Epithelial cell of esophagus (primary cell): Measurements from ENCODE around the gene CCL21.
A peak's percentile ranks its signal among the peaks of the same experiment; 100 is the strongest.

Source experiments
- DNase-seq: peaks from one replicate; pipeline ENCODE4 v3.0.0; 2010; ENCODE audit warnings: low read depth
- H3K4me3 ChIP-seq: 2 replicates; pipeline ENCODE4 v1.5.1; 2011; ENCODE audit warnings: mild to moderate bottlenecking, low read length, control low read depth
- CTCF ChIP-seq: IDR thresholded peaks from 2 replicates; pipeline ENCODE4 v1.5.1; 2011; ENCODE audit warnings: low read depth, mild to moderate bottlenecking, low read length, control low read depth, inconsistent platforms; ENCODE audit not compliant: insufficient read depth; ENCODE audit errors: missing control alignments

Gene CCL21

GRCh38 chr9:34686231-34686630, 23.7 kb downstream of the CCL21 start:
- TF ChIP-seq CTCF, result no peak
- H3K4me3 ChIP-seq, result no peak overlapping the region
- DNase-seq, result no peak

DNA sequence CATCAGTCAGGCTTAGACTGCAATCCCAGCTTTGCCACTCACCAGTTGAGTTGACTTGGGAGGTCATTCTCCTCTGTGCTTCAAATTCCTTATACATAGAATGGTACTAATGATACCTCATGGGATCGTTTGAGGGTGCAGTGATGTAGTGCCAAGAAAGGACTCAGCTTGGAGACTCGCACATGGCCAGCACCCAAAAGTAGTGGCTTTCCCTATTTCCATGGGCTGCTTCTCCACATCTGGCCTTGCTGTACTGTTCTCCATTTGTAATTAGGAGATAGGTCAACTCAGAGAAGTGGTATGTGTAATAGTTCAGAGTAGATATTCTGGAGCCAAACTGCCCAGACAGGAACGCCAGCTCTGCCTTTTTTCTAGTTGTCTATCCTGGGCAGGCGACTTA, 24.3 kb downstream of the CCL21 start:
- TF ChIP-seq CTCF, result no peak
- no peak for DNase-seq
- no peak overlapping the region for H3K4me3 ChIP-seq

- no peak for DNase-seq
- H3K4me3 ChIP-seq, result no peak overlapping the region
- TF ChIP-seq CTCF, result no peak
Measured at GRCh38 chr9:34684816-34685215, 25.1 kb downstream of the CCL21 start.

DNA sequence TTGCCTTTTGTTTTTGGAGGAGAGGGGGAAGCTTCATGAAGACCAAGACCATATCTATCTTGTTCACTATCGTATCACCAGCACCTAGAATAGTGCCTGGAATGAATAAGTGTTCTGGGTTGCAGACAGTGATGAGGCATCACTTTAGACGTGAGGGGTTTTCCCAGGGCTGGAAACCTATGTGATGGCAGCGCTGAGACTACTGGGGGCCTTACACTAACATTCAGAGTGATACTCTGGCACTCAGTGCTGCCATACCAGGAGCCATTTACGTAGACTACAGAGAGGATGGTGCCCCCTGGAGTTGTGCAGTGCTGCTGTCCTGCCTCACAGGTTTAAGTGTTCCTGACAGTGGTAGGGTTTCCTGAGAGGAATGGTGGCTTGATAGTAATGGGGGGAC, 25.8 kb downstream of the CCL21 start:
- no peak for TF ChIP-seq CTCF
- no peak overlapping the region for H3K4me3 ChIP-seq
- DNase-seq, result no peak

- TF ChIP-seq CTCF, result no peak
- no peak for DNase-seq
Measured at GRCh38 chr9:34675869-34676268, 34.1 kb downstream of the CCL21 start.

DNA sequence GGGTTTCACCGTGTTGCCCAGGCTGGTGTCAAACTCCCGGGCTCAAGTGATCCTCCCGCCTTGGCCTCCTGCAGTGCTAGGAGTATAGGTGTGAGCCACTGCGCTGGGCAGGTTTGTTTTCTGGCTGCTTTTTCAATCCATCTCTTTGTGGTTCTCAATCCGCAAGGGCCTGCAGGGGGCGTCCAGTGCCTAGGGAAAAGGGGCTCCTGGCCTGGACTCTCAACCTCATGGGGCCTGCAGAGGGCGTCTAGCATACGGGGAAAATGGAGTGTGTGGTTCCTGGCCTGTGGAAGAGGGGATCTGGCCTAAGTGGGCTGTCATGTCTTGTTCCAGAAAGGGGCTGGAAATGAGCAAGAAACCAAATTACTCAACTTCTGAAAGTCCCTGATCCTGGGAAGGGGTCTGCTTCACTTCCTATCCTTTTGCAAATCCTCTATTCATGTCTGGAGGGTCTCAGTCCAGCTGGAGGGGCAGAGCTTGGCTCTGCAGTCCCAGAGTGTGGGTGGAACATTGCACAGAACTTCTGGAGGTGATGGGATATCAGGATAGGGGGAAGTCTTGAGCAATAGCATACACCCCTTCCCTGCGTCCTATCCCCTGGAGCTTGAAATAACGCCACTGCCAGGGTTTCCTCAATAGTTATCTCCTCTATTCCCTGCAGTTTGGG, 34.8 kb downstream of the CCL21 start:
- peak; percentile 36 for TF ChIP-seq CTCF
- DNase-seq, result peak; percentile 53
- no peak overlapping the region for H3K4me3 ChIP-seq

More at GRCh38 chr9:34675869-34676268, 34.1 kb downstream of the CCL21 start:
- no peak overlapping the region for H3K4me3 ChIP-seq

DNA sequence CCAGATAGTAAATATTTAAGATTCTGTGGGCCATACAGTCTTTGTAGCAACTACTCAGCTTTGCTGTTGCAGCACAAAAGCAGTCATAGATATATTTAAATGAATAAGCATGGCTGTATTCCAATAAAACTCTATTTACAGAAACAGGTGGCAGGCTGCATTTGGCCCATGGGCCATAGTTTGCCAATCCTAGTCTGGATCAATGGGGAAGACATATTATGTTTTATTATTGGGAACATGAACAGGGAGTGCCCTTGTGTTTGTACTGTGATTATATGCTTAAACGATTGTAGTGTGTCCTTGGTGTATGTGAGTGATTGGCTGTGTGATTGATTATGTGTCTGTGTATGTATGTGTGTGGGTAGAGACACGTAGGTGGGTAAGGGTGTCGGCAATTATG, 35.5 kb downstream of the CCL21 start:
- TF ChIP-seq CTCF, result no peak
- no peak for DNase-seq
- H3K4me3 ChIP-seq, result no peak overlapping the region
